IMR-90 (cell line): ENCODE data around the gene ACAD9.

ENCODE experiments used
- CTCF ChIP-seq: conservative IDR thresholded peaks from 2 replicates; pipeline ENCODE4 v1.5.1; 2012; ENCODE audit warnings: mild to moderate bottlenecking, low read depth, low read length, improper control_type of control experiment
- NFE2L2 ChIP-seq: fragments of 150-350 bp; IDR thresholded peaks from 2 replicates; pipeline ENCODE4 v1.6.1; 2016; ENCODE audit warnings: low read depth, mild to moderate bottlenecking, low read length
- USF2 ChIP-seq: fragments of 150-350 bp; IDR thresholded peaks from 2 replicates; pipeline ENCODE4 v1.6.1; 2017; ENCODE audit warnings: mild to moderate bottlenecking, antibody characterized with exemption, low read length, low read depth

DNA sequence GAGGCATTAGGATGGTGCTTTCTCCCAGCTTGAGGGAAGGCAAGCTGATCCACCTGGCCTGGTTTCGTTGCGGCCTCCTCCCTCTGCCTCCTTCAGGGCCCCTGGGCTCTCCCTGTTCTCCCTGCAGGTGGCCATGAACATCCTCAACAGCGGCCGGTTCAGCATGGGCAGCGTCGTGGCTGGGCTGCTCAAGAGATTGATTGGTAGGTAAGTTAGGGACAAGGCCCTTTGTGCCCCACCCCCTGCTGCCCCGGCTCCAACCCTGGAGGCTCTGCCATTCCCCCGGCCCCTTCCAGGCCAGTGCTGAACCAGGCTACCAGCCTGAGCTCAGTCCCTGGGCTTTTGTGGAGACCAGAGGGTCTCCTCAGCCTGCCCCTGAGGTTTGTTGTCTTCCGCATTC, 23.0 kb downstream of the ACAD9 start:
- no peak for TF ChIP-seq CTCF
- no peak for TF ChIP-seq USF2
- TF ChIP-seq NFE2L2 = no peak
